HCT116 (cell line): Measurements from ENCODE around the gene MICA. TPM values are rescaled to one million over a fixed set of nuclear protein-coding genes. Genes with fewer than 3 reads are reported as not detected.
A peak's percentile ranks its signal among the peaks of the same experiment; 100 is the strongest.

Experiments used
- ATAC-seq: fragments of 200-7000 bp; cut with Tn5 transposase; 2 replicates; pipeline ENCODE4 v1.9.1; 2020; ENCODE audit warnings: mild to moderate bottlenecking, moderate library complexity
- BruUV-seq: library from RNA; stranded (reverse); fragments of 400-500 nt; replicated peaks from 2 replicates; lab custom pipeline; 2021; lab: Mats Ljungman, UMichigan
- CTCF ChIA-PET: fragments of 300-600 bp; sonication (Branson Sonifier 250); formaldehyde crosslinking; loops from one replicate; lab custom pipeline; 2021; ENCODE audit warnings: antibody characterized with exemption; lab: Charles Lee
- POLR2A ChIA-PET: fragments of 300-600, 350-600 bp; sonication (Branson Sonifier 250); formaldehyde crosslinking; loops from one replicate; lab custom pipeline; 2021; ENCODE audit warnings: antibody characterized with exemption; lab: Charles Lee
- RAD21 ChIA-PET, 2 experiments: fragments of 300-600 bp; sonication (Branson Sonifier 250); formaldehyde crosslinking; loops; one replicate each; lab custom pipeline; 2023; ENCODE audit warnings: low total read pairs in 2 of 2; ENCODE audit not compliant: uncharacterized antibody in 2 of 2, unreplicated experiment in 2 of 2, low non-redundant PET in 1 of 2; lab: Charles Lee
- DNase-seq: peaks from one replicate; pipeline ENCODE4 v3.0.0-alpha.2; 2010; ENCODE audit warnings: low read depth, low spot score
- H2AFZ ChIP-seq: fragments of 200-600 bp; shearing (Covaris generic), sonication (generic); 2 replicates; pipeline ENCODE4 v1.6.1; 2017; ENCODE audit warnings: low read depth, mixed run types, mixed read lengths, antibody characterized with exemption, low read length; ENCODE audit not compliant: poor library complexity, severe bottlenecking
- H3K27ac ChIP-seq: 2 replicates; pipeline ENCODE4 v1.5.1; 2012; ENCODE audit warnings: low read depth, low read length
- H3K27me3 ChIP-seq: fragments of 200-600 bp; sonication (generic); 2 replicates; pipeline ENCODE4 v1.6.1; 2016; ENCODE audit warnings: mixed run types, low read length, mixed read lengths; ENCODE audit not compliant: insufficient read depth
- H3K36me3 ChIP-seq, 2 experiments: fragments of 200-500 bp in 1 of 2; fragments of 200-600 bp in 1 of 2; sonication (Bioruptor generic) in 1 of 2; sonication (generic) in 1 of 2; 2 replicates each; pipeline versions ENCODE4 v1.5.1 to v1.6.1; 2014 to 2016; ENCODE audit warnings: low read length in 2 of 2, inconsistent platforms in 1 of 2, mixed read lengths in 1 of 2, mixed run types in 1 of 2; ENCODE audit not compliant: insufficient read depth in 2 of 2, control insufficient read depth in 1 of 2
- H3K4me1 ChIP-seq, 2 experiments: fragments of 200-600 bp in 1 of 2; sonication (generic) in 1 of 2; 2 replicates each; pipeline versions ENCODE4 v1.5.1 to v1.6.1; 2012 to 2017; ENCODE audit warnings: low read length in 2 of 2, inconsistent platforms in 1 of 2, mild to moderate bottlenecking in 1 of 2, mixed read lengths in 1 of 2, mixed run types in 1 of 2, moderate library complexity in 1 of 2; ENCODE audit not compliant: insufficient read depth in 2 of 2, control insufficient read depth in 1 of 2
- H3K4me2 ChIP-seq: fragments of 200-600 bp; sonication (generic); 2 replicates; pipeline ENCODE4 v1.6.1; 2017; ENCODE audit warnings: mixed run types, low read length, mixed read lengths
- H3K4me3 ChIP-seq, 2 experiments: fragments of 200-600 bp in 1 of 2; sonication (generic) in 1 of 2; replicated peaks in 1 of 2; 2 replicates each; pipeline ENCODE4 v1.5.1; 2011 to 2016; ENCODE audit warnings: low read length in 2 of 2, control low read depth in 1 of 2, low read depth in 1 of 2, mild to moderate bottlenecking in 1 of 2, mixed read lengths in 1 of 2, mixed run types in 1 of 2
- H3K79me2 ChIP-seq: fragments of 200-600 bp; sonication (generic); 2 replicates; pipeline ENCODE4 v1.6.1; 2017; ENCODE audit warnings: mild to moderate bottlenecking, mixed run types, low read length, moderate library complexity, mixed read lengths; ENCODE audit not compliant: insufficient read depth
- H3K9ac ChIP-seq: fragments of 200-600 bp; sonication (generic); 2 replicates; pipeline ENCODE4 v1.6.1; 2016; ENCODE audit warnings: low read length, mixed read lengths
- H3K9me2 ChIP-seq: fragments of 200-600 bp; sonication (generic), shearing (Covaris generic); 2 replicates; pipeline ENCODE4 v1.6.1; 2017; ENCODE audit warnings: mixed run types, mild to moderate bottlenecking, moderate library complexity; ENCODE audit not compliant: insufficient read depth
- H3K9me3 ChIP-seq, 2 experiments: fragments of 200-500 bp in 1 of 2; fragments of 200-600 bp in 1 of 2; sonication (Bioruptor generic) in 1 of 2; sonication (generic) in 1 of 2; 2 replicates each; pipeline ENCODE4 v1.6.1; 2014 to 2017; ENCODE audit warnings: low read length in 2 of 2, mixed read lengths in 2 of 2, inconsistent platforms in 1 of 2, low read depth in 1 of 2, mild to moderate bottlenecking in 1 of 2, mixed run types in 1 of 2, moderate library complexity in 1 of 2; ENCODE audit not compliant: control insufficient read depth in 1 of 2, insufficient read depth in 1 of 2
- H4K20me1 ChIP-seq: fragments of 200-600 bp; sonication (generic), shearing (Covaris generic); 2 replicates; pipeline ENCODE4 v1.6.1; 2017; ENCODE audit warnings: mixed run types, mild to moderate bottlenecking, moderate library complexity; ENCODE audit not compliant: insufficient read depth
- CEBPB ChIP-seq: IDR thresholded peaks from 2 replicates; pipeline ENCODE4 v1.6.1; 2012; ENCODE audit warnings: low read depth
- ELF1 ChIP-seq: IDR thresholded peaks from 2 replicates; pipeline ENCODE4 v1.6.1; 2012; ENCODE audit warnings: low read depth, borderline replicate concordance
- FOSL1 ChIP-seq: IDR thresholded peaks from 2 replicates; pipeline ENCODE4 v1.6.1; 2012; ENCODE audit warnings: low read depth
- JUND ChIP-seq: IDR thresholded peaks from 2 replicates; pipeline ENCODE4 v1.6.1; 2012
- POLR2A ChIP-seq: IDR thresholded peaks from 2 replicates; pipeline ENCODE4 v1.7.0; 2011; ENCODE audit warnings: borderline replicate concordance; ENCODE audit not compliant: insufficient read depth, insufficient read length; ENCODE audit errors: extremely low read depth
- POLR2AphosphoS5 ChIP-seq: IDR thresholded peaks from 2 replicates; pipeline ENCODE4 v1.6.1; 2011; ENCODE audit warnings: mild to moderate bottlenecking, low read depth, low read length, moderate library complexity
- SIN3A ChIP-seq: IDR thresholded peaks from 2 replicates; pipeline ENCODE4 v1.6.1; 2012; ENCODE audit warnings: low read depth
- SP1 ChIP-seq: IDR thresholded peaks from 2 replicates; pipeline ENCODE4 v1.6.1; 2012; ENCODE audit warnings: low read depth
- YY1 ChIP-seq: IDR thresholded peaks from 2 replicates; pipeline ENCODE4 v1.6.1; 2011; ENCODE audit warnings: low read length, low read depth, moderate library complexity, mild to moderate bottlenecking; ENCODE audit not compliant: insufficient replicate concordance; ENCODE audit errors: extremely low read depth
- intact Hi-C: fragments of 100-400 bp; cut with micrococcal nuclease; formaldehyde crosslinking; loops from 2 replicates; pipeline ENCODE4 v1.10.0; 2022
- total RNA-seq: library from RNA; stranded (reverse); gene quantifications from one replicate; pipeline ENCODE4 v1.2.1, GENCODE V29; 2021; ENCODE audit not compliant: unreplicated experiment

MICA gene
- total RNA-seq, 1 experiment from 2014 or later, result 24.1 TPM

GRCh38 chr6:31400467-31401289, 2.7 kb upstream of the MICA start:
- intact Hi-C loops, result loop anchor here (5.0 kb wide), 1 partner anchor 262 kb away; the partner anchor contains the start of genes C6orf47 and GPANK1
- H3K9ac ChIP-seq, result peak overlapping the region; percentile 85
- no peaks in the 10 kb centered on the region for H3K9me3 ChIP-seq
- H4K20me1 ChIP-seq, result no peaks in the 10 kb centered on the region
- BruUV-seq, result TSS peak; percentile 58
- H2AFZ ChIP-seq, result no peak overlapping the region
- H3K27ac ChIP-seq, result peak overlapping the region; percentile 93
- peak overlapping the region; percentile 73 for H3K4me2 ChIP-seq
- H3K9me2 ChIP-seq, result no peaks in the 10 kb centered on the region
- H3K4me3 ChIP-seq, result peak overlapping the region; percentile 81 to 82
- DNase-seq (peak; percentile 38), ATAC-seq (peak; percentile 8; the same call in 1 of the 2 replicates)
- no peaks in the 10 kb centered on the region for H3K27me3 ChIP-seq
- ChIA-PET CTCF (interaction anchor here (1.0 to 6.4 kb wide), 4 partner anchors 34 to 198 kb away, joined by 3 to 71 read pairs (median 4); no protein-coding TSS in a partner anchor), POLR2A (interaction anchor here (1.1 to 1.8 kb wide), 5 partner anchors 34 to 203 kb away, joined by 3 to 7 read pairs (median 3); no protein-coding TSS in a partner anchor), RAD21 (interaction anchor here (1.1 to 2.0 kb wide), 2 partner anchors 42 kb away, joined by 3 to 12 read pairs (median 5); no protein-coding TSS in a partner anchor)
- TF ChIP-seq CEBPB (no peak), POLR2AphosphoS5 (peak; percentile 52; the same call in 1 of the 2 replicates), POLR2A (peak; percentile 26)
- no peaks in the 10 kb centered on the region for H3K36me3 ChIP-seq
- H3K79me2 ChIP-seq, result peaks cover 34% of the 10 kb centered on the region
- peaks cover 40 to 54% of the 10 kb centered on the region in 2 experiments for H3K4me1 ChIP-seq

- DNase-seq (peak; percentile 62), ATAC-seq (peak; percentile 31)
- ChIA-PET RAD21 (interaction anchor here in 1 of 2 experiments (1.1 kb wide), 1 partner anchor 41 kb away, joined by 3 read pairs; no protein-coding TSS in a partner anchor), CTCF (interaction anchor here (1.7 to 6.4 kb wide), 3 partner anchors 34 to 197 kb away, joined by 4 to 71 read pairs (median 4); no protein-coding TSS in a partner anchor), POLR2A (interaction anchor here (1.1 to 1.8 kb wide), 4 partner anchors 34 to 204 kb away, joined by 3 to 5 read pairs (median 3); no protein-coding TSS in a partner anchor)
- Histone ChIP-seq H3K9ac (peak overlapping the region; percentile 85), H3K9me3 (no peaks in the 10 kb centered on the region), H3K79me2 (peaks cover 41% of the 10 kb centered on the region), H3K27me3 (no peaks in the 10 kb centered on the region), H3K4me1 (peaks cover 40 to 54% of the 10 kb centered on the region in 2 experiments), H3K4me2 (peak overlapping the region; percentile 73), H2AFZ (no peak overlapping the region), H3K36me3 (no peaks in the 10 kb centered on the region), H4K20me1 (no peaks in the 10 kb centered on the region), H3K4me3 (peak overlapping the region; percentile 81 to 82), H3K9me2 (no peaks in the 10 kb centered on the region), H3K27ac (peak overlapping the region; percentile 93; the same call in 1 of the 2 replicates)
- BruUV-seq, result no TSS peak
- TF ChIP-seq ELF1 (no peak), FOSL1 (peak; percentile 43; the same call in 1 of the 2 replicates), SIN3A (0 out of 2 replicates have a peak, but pooled peaks have one; percentile 20), JUND (peak; percentile 43; the same call in 1 of the 2 replicates), POLR2AphosphoS5 (no peak), SP1 (no peak), YY1 (no peak)
- intact Hi-C loops, result loop anchor here (5.0 kb wide), 1 partner anchor 261 kb away; the partner anchor contains the start of genes C6orf47 and GPANK1
Observed at GRCh38 chr6:31401403-31401802, 2.0 kb upstream of the MICA start.
